Loucy (cell line): ENCODE results near the gene DIPK1A.
"Not testable (repeated sequence)": the region's sequence is repeated elsewhere in the genome, so short reads cannot be mapped to it uniquely, and the experiment has no call there.

Source experiments
- CTCF ChIP-seq: fragments of 200-600 bp; sonication (generic); conservative IDR thresholded peaks from 2 replicates; pipeline ENCODE4 v1.5.1; 2014; ENCODE audit warnings: mild to moderate bottlenecking, antibody characterized with exemption, low read length
- EZH2phosphoT487 ChIP-seq: fragments of 200-600 bp; IDR thresholded peaks from 2 replicates; pipeline ENCODE4 v1.6.1; 2018; ENCODE audit warnings: antibody characterized with exemption, mild to moderate bottlenecking, moderate library complexity, borderline replicate concordance

GRCh38 chr1:92974112-92974511 is 12.8 kb upstream of the DIPK1A start:
- not testable (repeated sequence) for TF ChIP-seq EZH2phosphoT487, CTCF
